ENCODE data around the gene NAXD. TPM values are rescaled to one million over a fixed set of nuclear protein-coding genes. Genes with fewer than 3 reads are reported as not detected.

Gene NAXD
- total RNA-seq, 1 experiment from 2014 or later = 32.1 TPM

- no peak for ATAC-seq
- Histone ChIP-seq H3K4me3 (replicated peaks in 1 of 2; ENCODE audit: low read depth in 1 of 2, low read length in 2 of 2) (no peak overlapping the region), H3K9ac (ENCODE audit: low read length) (no peak overlapping the region), H3K4me2 (ENCODE audit: low read length) (no peak overlapping the region), H3K9me2 (ENCODE audit: insufficient read depth) (no peaks in the 10 kb centered on the region), H4K20me1 (ENCODE audit: insufficient read depth) (peaks cover 17% of the 10 kb centered on the region; the same call in 1 of the 2 replicates), H3K36me3 (ENCODE audit: control insufficient read depth in 1 of 2, insufficient read depth in 2 of 2, low read length in 2 of 2) (peaks cover 5 to 8% of the 10 kb centered on the region in 2 experiments; a peak in 3 of 4 replicates), H3K9me3 (ENCODE audit: control insufficient read depth in 1 of 2, insufficient read depth in 1 of 2, low read depth in 1 of 2, low read length in 2 of 2) (no peaks in the 10 kb centered on the region), H3K79me2 (ENCODE audit: insufficient read depth, low read length) (peaks cover 100% of the 10 kb centered on the region), H3K27me3 (ENCODE audit: insufficient read depth, low read length) (no peaks in the 10 kb centered on the region), H3K27ac (ENCODE audit: low read depth, low read length) (no peak overlapping the region), H2AFZ (ENCODE audit: low read depth, low read length, poor library complexity, severe bottlenecking) (no peak overlapping the region), H3K4me1 (ENCODE audit: control insufficient read depth in 1 of 2, insufficient read depth in 2 of 2, low read length in 2 of 2) (peaks cover 9 to 11% of the 10 kb centered on the region in 2 experiments; a peak in 3 of 4 replicates)
- ChIA-PET POLR2A (interaction anchor here (0.6 kb wide), 1 partner anchor 11 kb away, joined by 3 read pairs; no protein-coding TSS in a partner anchor), RAD21 (ENCODE audit: low non-redundant PET in 1 of 2, low total read pairs in 2 of 2, uncharacterized antibody in 2 of 2, unreplicated experiment in 2 of 2) (no interaction called here), CTCF (no interaction called here)
- DNase-seq (ENCODE audit: low read depth, low spot score) = no peak
- TF ChIP-seq SIN3A (IDR thresholded peaks at IDR 0.05; ENCODE audit: low read depth) (no peak), ZBTB33 (IDR thresholded peaks at IDR 0.05; ENCODE audit: extremely low read depth, insufficient replicate concordance, low read length) (no peak), JUND (IDR thresholded peaks at IDR 0.05) (no peak), REST (IDR thresholded peaks at IDR 0.05; ENCODE audit: low read depth) (no peak), TCF7L2 (IDR thresholded peaks at IDR 0.05; ENCODE audit: borderline replicate concordance, extremely low read depth, insufficient read depth, insufficient read length) (no peak), SRF (IDR thresholded peaks at IDR 0.05; ENCODE audit: low read depth) (no peak), ZFX (IDR thresholded peaks at IDR 0.05) (no peak), FOSL1 (IDR thresholded peaks at IDR 0.05; ENCODE audit: low read depth) (no peak), CBX3 (IDR thresholded peaks at IDR 0.05; ENCODE audit: low read depth) (no peak), RAD21 (IDR thresholded peaks at IDR 0.05; ENCODE audit: low read depth) (no peak), EZH2 (IDR thresholded peaks at IDR 0.05) (no peak), YY1 (IDR thresholded peaks at IDR 0.05; ENCODE audit: extremely low read depth, insufficient replicate concordance, low read depth, low read length) (no peak)
- intact Hi-C loops (cut with micrococcal nuclease) = no loop called here
- BruUV-seq (replicated peaks) = no TSS peak
Measured at GRCh38 chr13:110620596-110620995, 5.3 kb downstream of the NAXD start.

All from HCT116 (cell line).